GM10248 (cell line): ENCODE results near the gene CIC.

Source experiments
- CTCF ChIA-PET: fragments of 300-600 bp; sonication (Branson Sonifier 250); formaldehyde crosslinking; extraction: SDS; loops from one replicate; lab custom pipeline; 2021; ENCODE audit warnings: antibody characterized with exemption; lab: Yijun Ruan, JAX
- POLR2A ChIA-PET: fragments of 350-650 bp; sonication (Branson Sonifier 250); formaldehyde crosslinking; extraction: SDS; loops from one replicate; lab custom pipeline; 2020; ENCODE audit warnings: antibody characterized with exemption; lab: Yijun Ruan, JAX
- DNase-seq: peaks from one replicate; pipeline ENCODE4 v3.0.0; 2012; ENCODE audit errors: extremely low spot score
- CTCF ChIP-seq: IDR thresholded peaks from 2 replicates; pipeline ENCODE4 v1.5.1; 2012; ENCODE audit warnings: mild to moderate bottlenecking, low read depth; ENCODE audit errors: extremely low read depth, missing control alignments, control extremely low read depth

CIC gene

GRCh38 chr19:42293948-42294347 is 24.9 kb downstream of the CIC start:
- CTCF ChIA-PET, result interaction anchor here (0.9 to 2.8 kb wide), 4 partner anchors 12 to 170 kb away, joined by 3 to 11 read pairs (median 5); no protein-coding TSS in a partner anchor
- POLR2A ChIA-PET, result no interaction called here
- no peak for DNase-seq
- TF ChIP-seq CTCF, result no peak

GRCh38 chr19:42294471-42295137 is 25.6 kb downstream of the CIC start:
- no peak for DNase-seq
- TF ChIP-seq CTCF, result no peak
- POLR2A ChIA-PET, result no interaction called here
- CTCF ChIA-PET, result interaction anchor here (0.9 to 3.4 kb wide), 10 partner anchors 9 to 186 kb away, joined by 3 to 11 read pairs (median 4); no protein-coding TSS in a partner anchor

- DNase-seq, result no peak
- TF ChIP-seq CTCF, result no peak
- ChIA-PET CTCF (interaction anchor here (0.7 to 3.4 kb wide), 12 partner anchors 8 to 187 kb away, joined by 3 to 11 read pairs (median 4); no protein-coding TSS in a partner anchor), POLR2A (no interaction called here)
Measured at GRCh38 chr19:42295342-42295741, 26.3 kb downstream of the CIC start.

GRCh38 chr19:42295831-42296525 is 26.9 kb downstream of the CIC start:
- ChIA-PET CTCF (interaction anchor here (0.6 to 3.4 kb wide), 31 partner anchors 8 to 197 kb away, joined by 3 to 20 read pairs (median 5); no protein-coding TSS in a partner anchor), POLR2A (no interaction called here)
- peak; percentile 99 for TF ChIP-seq CTCF
- DNase-seq, result peak; percentile 84

- POLR2A ChIA-PET, result interaction anchor here (0.6 kb wide), 1 partner anchor 79 kb away, joined by 3 read pairs; the partner anchor contains the start of gene DEDD2
- CTCF ChIA-PET, result interaction anchor here (0.9 to 3.4 kb wide), 18 partner anchors 9 to 188 kb away, joined by 3 to 20 read pairs (median 5); no protein-coding TSS in a partner anchor
- no peak for TF ChIP-seq CTCF
- no peak for DNase-seq
Measured at GRCh38 chr19:42297039-42297438, 28.0 kb downstream of the CIC start.

- TF ChIP-seq CTCF, result no peak
- ChIA-PET POLR2A (interaction anchor here (0.7 kb wide), 1 partner anchor 74 kb away, joined by 4 read pairs; no protein-coding TSS in a partner anchor), CTCF (interaction anchor here (1.0 kb wide), 1 partner anchor 14 kb away, joined by 3 read pairs; no protein-coding TSS in a partner anchor)
- no peak for DNase-seq
Measured at GRCh38 chr19:42301646-42302203, 32.7 kb downstream of the CIC start, which contains the start of gene PRR19. PRR19 (plus strand) TSS chr19:42302132; CDS start chr19:42309585, 7,453 bp downstream.
